ENCODE results near the gene DEF6. TPM values are rescaled to one million over a fixed set of nuclear protein-coding genes. Genes with fewer than 3 reads are reported as not detected.
A peak's percentile ranks its signal among the peaks of the same experiment; 100 is the strongest.

DEF6 gene
- total RNA-seq, 1 experiment from 2014 or later, result 11.3 TPM

DNA sequence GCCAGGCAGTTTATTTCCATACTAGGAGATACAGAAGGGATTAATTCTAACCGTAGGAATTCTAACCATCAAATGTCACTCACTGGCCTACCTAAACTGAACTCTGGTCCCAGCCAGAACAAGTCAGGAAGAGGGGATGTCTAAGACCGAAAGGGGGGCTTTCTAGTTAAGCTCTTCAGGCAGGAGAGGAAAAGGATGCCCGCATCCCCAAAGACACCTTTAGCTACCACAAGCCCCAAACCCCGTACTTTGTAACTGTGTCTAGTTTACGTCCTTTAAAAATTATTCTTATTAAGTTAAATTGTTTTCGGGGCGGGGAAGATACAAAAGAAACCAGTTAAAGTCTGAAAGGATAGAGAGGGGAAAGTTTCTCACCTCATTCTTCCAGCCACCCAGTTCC is 39.3 kb upstream of the DEF6 start:
- Mint-ChIP-seq H3K27me3 (ENCODE audit: low read depth) (no peaks in the 10 kb centered on the region), H3K36me3 (no peaks in the 10 kb centered on the region), H3K4me1 (peaks cover 9% of the 10 kb centered on the region), H3K27ac (peak overlapping the region; percentile 92; the same call in 1 of the 2 replicates), H3K4me3 (peak overlapping the region; percentile 92), H3K9me3 (no peaks in the 10 kb centered on the region)
- ATAC-seq (no peak), DNase-seq (ENCODE audit: low spot score) (no peak)
- ChIA-PET CTCF (interaction anchor here (0.8 to 2.0 kb wide), 11 partner anchors 17 to 238 kb away, joined by 3 to 19 read pairs (median 4); partner anchors contain the start of genes FANCE and TEAD3), POLR2A (interaction anchor here (1.0 to 1.5 kb wide), 7 partner anchors 19 to 60 kb away, joined by 3 to 4 read pairs (median 3); no protein-coding TSS in a partner anchor)
- TF ChIP-seq CREM (CRISPR knock-in tag; IDR thresholded peaks at IDR 0.05) (no peak), RELA (CRISPR knock-in tag; IDR thresholded peaks at IDR 0.05; ENCODE audit: borderline replicate concordance) (no peak), EMX1 (CRISPR knock-in tag; IDR thresholded peaks at IDR 0.05) (no peak), GTF2I (CRISPR knock-in tag; conservative IDR thresholded peaks at IDR 0.05) (no peak), TEAD4 (CRISPR knock-in tag; IDR thresholded peaks at IDR 0.05) (no peak), KAT7 (CRISPR knock-in tag; IDR thresholded peaks at IDR 0.05; ENCODE audit: borderline replicate concordance) (no peak), SMAD3 (CRISPR knock-in tag; IDR thresholded peaks at IDR 0.05; ENCODE audit: borderline replicate concordance) (no peak), NFYB (CRISPR knock-in tag; conservative IDR thresholded peaks at IDR 0.05; ENCODE audit: low read depth) (no peak)
- TF ChIP-seq, protein P1, sequence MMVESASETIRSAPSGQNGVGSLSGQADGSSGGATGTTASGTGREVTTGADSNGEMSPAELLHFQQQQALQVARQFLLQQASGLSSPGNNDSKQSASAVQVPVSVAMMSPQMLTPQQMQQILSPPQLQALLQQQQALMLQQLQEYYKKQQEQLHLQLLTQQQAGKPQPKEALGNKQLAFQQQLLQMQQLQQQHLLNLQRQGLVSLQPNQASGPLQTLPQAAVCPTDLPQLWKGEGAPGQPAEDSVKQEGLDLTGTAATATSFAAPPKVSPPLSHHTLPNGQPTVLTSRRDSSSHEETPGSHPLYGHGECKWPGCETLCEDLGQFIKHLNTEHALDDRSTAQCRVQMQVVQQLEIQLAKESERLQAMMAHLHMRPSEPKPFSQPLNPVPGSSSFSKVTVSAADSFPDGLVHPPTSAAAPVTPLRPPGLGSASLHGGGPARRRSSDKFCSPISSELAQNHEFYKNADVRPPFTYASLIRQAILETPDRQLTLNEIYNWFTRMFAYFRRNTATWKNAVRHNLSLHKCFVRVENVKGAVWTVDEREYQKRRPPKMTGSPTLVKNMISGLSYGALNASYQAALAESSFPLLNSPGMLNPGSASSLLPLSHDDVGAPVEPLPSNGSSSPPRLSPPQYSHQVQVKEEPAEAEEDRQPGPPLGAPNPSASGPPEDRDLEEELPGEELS (CRISPR knock-in tag; IDR thresholded peaks at IDR 0.05), result no peak
- TF ChIP-seq, protein P2, sequence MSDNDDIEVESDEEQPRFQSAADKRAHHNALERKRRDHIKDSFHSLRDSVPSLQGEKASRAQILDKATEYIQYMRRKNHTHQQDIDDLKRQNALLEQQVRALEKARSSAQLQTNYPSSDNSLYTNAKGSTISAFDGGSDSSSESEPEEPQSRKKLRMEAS (CRISPR knock-in tag; IDR thresholded peaks at IDR 0.05), result no peak
- TF ChIP-seq, protein P3, sequence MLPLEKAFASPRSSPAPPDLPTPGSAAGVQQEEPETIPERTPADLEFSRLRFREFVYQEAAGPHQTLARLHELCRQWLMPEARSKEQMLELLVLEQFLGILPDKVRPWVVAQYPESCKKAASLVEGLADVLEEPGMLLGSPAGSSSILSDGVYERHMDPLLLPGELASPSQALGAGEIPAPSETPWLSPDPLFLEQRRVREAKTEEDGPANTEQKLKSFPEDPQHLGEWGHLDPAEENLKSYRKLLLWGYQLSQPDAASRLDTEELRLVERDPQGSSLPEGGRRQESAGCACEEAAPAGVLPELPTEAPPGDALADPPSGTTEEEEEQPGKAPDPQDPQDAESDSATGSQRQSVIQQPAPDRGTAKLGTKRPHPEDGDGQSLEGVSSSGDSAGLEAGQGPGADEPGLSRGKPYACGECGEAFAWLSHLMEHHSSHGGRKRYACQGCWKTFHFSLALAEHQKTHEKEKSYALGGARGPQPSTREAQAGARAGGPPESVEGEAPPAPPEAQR (CRISPR knock-in tag; IDR thresholded peaks at IDR 0.05), result no peak

DNA sequence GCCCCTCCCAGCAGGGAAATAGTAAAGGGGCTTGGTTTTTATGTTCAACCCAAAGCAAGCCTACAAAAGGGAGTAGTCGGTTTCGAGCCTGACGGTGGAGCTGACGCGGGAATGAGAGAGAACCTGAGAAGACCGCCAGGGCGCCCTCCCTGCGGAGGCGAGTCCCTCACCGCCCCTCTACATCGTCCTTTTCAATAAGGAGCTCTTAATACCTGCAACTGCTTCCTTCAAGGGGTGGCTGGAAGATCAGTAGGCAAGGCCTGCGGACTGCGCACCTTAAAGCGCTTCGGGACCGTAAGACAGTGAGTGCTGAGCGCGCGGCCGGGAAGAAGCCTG is 38.8 kb upstream of the DEF6 start:
- TF ChIP-seq, protein P4, sequence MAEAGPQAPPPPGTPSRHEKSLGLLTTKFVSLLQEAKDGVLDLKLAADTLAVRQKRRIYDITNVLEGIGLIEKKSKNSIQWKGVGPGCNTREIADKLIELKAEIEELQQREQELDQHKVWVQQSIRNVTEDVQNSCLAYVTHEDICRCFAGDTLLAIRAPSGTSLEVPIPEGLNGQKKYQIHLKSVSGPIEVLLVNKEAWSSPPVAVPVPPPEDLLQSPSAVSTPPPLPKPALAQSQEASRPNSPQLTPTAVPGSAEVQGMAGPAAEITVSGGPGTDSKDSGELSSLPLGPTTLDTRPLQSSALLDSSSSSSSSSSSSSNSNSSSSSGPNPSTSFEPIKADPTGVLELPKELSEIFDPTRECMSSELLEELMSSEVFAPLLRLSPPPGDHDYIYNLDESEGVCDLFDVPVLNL (CRISPR knock-in tag; IDR thresholded peaks at IDR 0.05; ENCODE audit: borderline replicate concordance, low read depth), result no peak
- TF ChIP-seq, protein P5, sequence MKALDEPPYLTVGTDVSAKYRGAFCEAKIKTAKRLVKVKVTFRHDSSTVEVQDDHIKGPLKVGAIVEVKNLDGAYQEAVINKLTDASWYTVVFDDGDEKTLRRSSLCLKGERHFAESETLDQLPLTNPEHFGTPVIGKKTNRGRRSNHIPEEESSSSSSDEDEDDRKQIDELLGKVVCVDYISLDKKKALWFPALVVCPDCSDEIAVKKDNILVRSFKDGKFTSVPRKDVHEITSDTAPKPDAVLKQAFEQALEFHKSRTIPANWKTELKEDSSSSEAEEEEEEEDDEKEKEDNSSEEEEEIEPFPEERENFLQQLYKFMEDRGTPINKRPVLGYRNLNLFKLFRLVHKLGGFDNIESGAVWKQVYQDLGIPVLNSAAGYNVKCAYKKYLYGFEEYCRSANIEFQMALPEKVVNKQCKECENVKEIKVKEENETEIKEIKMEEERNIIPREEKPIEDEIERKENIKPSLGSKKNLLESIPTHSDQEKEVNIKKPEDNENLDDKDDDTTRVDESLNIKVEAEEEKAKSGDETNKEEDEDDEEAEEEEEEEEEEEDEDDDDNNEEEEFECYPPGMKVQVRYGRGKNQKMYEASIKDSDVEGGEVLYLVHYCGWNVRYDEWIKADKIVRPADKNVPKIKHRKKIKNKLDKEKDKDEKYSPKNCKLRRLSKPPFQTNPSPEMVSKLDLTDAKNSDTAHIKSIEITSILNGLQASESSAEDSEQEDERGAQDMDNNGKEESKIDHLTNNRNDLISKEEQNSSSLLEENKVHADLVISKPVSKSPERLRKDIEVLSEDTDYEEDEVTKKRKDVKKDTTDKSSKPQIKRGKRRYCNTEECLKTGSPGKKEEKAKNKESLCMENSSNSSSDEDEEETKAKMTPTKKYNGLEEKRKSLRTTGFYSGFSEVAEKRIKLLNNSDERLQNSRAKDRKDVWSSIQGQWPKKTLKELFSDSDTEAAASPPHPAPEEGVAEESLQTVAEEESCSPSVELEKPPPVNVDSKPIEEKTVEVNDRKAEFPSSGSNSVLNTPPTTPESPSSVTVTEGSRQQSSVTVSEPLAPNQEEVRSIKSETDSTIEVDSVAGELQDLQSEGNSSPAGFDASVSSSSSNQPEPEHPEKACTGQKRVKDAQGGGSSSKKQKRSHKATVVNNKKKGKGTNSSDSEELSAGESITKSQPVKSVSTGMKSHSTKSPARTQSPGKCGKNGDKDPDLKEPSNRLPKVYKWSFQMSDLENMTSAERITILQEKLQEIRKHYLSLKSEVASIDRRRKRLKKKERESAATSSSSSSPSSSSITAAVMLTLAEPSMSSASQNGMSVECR (CRISPR knock-in tag; IDR thresholded peaks at IDR 0.05; ENCODE audit: borderline replicate concordance), result no peak
- TF ChIP-seq ZNF138 (CRISPR knock-in tag; conservative IDR thresholded peaks at IDR 0.05) (no peak), ZNF416 (CRISPR knock-in tag; IDR thresholded peaks at IDR 0.05) (no peak), CBFB (CRISPR knock-in tag; IDR thresholded peaks at IDR 0.05; ENCODE audit: low read depth) (no peak), SOX15 (CRISPR knock-in tag; IDR thresholded peaks at IDR 0.05) (no peak)
- TF ChIP-seq, protein P6, sequence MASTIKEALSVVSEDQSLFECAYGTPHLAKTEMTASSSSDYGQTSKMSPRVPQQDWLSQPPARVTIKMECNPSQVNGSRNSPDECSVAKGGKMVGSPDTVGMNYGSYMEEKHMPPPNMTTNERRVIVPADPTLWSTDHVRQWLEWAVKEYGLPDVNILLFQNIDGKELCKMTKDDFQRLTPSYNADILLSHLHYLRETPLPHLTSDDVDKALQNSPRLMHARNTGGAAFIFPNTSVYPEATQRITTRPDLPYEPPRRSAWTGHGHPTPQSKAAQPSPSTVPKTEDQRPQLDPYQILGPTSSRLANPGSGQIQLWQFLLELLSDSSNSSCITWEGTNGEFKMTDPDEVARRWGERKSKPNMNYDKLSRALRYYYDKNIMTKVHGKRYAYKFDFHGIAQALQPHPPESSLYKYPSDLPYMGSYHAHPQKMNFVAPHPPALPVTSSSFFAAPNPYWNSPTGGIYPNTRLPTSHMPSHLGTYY (CRISPR knock-in tag; IDR thresholded peaks at IDR 0.05), result no peak
- TF ChIP-seq, protein P3 (CRISPR knock-in tag; IDR thresholded peaks at IDR 0.05), result no peak
- TF ChIP-seq, protein P7, sequence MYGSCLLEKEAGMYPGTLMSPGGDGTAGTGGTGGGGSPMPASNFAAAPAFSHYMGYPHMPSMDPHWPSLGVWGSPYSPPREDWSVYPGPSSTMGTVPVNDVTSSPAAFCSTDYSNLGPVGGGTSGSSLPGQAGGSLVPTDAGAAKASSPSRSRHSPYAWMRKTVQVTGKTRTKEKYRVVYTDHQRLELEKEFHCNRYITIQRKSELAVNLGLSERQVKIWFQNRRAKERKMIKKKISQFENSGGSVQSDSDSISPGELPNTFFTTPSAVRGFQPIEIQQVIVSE (CRISPR knock-in tag; IDR thresholded peaks at IDR 0.05; ENCODE audit: borderline replicate concordance), result no peak
- H3K27ac Mint-ChIP-seq, result peak overlapping the region; percentile 92
- H3K27me3 Mint-ChIP-seq (ENCODE audit: low read depth), result no peaks in the 10 kb centered on the region
- DNase-seq (ENCODE audit: low spot score) (no peak), ATAC-seq (peak; percentile 13)
- no peaks in the 10 kb centered on the region for H3K9me3 Mint-ChIP-seq
- no peaks in the 10 kb centered on the region for H3K36me3 Mint-ChIP-seq
- peaks cover 9% of the 10 kb centered on the region for H3K4me1 Mint-ChIP-seq
- ChIA-PET POLR2A (interaction anchor here (0.9 to 1.5 kb wide), 12 partner anchors 10 to 371 kb away, joined by 3 to 7 read pairs (median 3); partner anchors contain the start of genes SCUBE3, TAF11 and TEAD3), CTCF (interaction anchor here (0.7 to 2.0 kb wide), 22 partner anchors 12 to 1063 kb away, joined by 3 to 19 read pairs (median 4); partner anchors contain the start of genes FANCE and TEAD3)
- H3K4me3 Mint-ChIP-seq, result peak overlapping the region; percentile 92
